Activated naive CD4-positive, alpha-beta T cell (primary cell): ENCODE data around the gene GFPT1.
"Not testable (repeated sequence)": the region's sequence is repeated elsewhere in the genome, so short reads cannot be mapped to it uniquely, and the experiment has no call there.

Experiments used
- DNase-seq, 4 experiments: peaks; one replicate each; lab custom pipeline; 2025; lab: John Stamatoyannopoulos, UW

The GFPT1 gene

DNA sequence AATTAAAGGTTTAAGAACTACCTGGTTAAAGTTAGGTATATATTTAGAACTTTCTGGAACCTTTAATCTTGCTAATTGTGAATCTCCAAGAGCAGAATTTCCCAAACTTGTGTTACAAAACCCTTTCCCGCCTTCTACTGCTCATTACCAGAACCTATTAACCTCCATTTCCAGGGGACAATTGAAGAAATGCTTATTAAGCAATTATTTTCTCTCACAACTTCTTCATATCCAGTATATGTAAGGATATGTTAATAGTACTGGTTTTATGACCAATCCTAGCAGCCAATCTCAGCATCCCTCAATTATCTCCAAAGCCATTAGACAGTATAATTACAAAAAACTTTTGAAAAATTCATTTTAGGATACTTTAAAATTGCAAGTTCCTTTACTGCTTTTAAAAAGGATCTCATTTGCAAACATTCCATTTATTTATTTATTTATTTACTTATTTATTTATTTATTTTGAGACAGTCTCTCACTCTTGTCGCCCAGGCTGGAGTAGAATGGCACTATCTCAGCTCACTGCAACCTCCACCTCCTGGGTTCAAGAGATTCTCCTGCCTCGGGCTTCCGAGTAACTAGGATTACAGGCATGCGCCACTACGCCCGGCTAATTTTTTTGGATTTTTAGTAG, 3.7 kb downstream of the GFPT1 start:
- DNase-seq: no peak

GRCh38 chr2:69382547-69382946, 4.5 kb downstream of the GFPT1 start:
- DNase-seq: no peak

DNA sequence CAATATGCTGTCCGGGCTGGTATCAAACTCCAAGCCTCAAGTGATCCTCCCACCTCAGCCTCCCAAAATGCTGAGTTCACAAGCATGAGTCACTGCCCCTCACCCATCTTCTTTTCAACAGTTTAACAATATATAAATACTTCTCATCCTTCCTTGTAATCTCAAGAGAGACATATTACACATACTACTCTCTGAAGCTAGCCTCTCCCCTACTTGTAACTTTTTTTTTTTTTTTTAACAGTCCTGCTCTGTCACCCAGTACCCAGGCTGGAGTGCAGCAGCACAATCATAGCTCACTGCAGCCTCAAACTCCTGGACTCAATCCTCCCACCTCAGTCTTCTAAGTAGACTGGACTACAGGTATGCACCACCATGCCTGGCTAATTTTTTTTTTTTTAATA, 5.7 kb downstream of the GFPT1 start:
- DNase-seq: no peak

DNA sequence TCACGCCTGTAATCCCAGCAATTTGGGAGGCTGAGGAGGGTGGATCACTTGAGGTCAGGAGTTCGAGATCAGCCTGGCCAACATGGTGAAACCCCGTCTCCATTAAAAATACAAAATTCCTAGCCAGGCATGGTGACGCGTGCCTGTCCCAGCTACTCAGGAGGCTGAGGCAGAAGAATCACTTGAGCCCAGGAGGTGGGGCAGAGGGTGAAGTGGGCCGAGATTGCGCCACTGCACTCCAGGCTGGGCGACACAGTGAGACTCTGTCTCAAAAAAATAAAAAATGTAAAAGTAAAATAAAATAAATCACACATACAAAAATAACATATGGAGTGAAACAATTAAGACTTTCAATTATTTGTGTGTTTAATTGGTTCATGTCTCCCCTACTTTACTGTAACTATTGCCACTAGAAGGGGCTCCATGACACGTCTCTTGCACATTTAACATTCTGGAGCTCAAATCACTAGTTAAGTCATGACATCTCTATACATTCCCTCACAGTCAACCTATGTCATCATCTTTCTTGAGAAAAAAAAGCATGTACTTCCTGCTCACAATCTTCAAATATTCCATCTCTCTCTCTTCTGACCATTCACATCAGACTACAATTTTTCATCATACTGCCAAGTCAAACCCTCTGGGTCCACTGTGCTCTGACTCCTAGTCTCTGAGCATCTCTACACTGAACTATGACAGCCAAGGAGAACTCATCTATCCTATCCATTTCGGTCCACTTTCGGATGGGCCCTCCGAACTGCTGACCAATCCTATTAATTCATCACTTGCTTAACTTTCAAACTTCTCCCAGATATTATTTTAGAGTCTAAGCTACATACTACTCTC, 6.7 kb downstream of the GFPT1 start:
- DNase-seq: no peak

DNA sequence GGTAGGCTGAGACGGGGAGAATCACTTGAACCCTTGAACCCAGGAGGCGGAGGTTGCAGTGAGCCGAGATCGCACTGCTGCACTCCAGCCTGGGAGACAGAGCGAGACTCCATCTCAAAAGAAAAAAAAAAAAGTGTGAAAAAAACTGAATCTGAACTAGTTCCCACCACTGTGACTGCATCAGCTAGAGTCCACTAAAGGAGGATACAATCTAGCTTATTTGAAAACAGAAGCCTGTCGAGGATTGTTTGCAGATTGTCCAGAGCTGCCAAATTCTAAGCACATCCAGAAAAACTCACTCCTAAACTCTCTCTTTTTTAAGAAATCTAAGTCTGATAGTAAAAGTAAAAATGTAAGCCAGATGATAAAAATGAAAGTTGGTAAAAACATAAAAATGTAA, 10.6 kb downstream of the GFPT1 start:
- no peak for DNase-seq

- no peak for DNase-seq
Observed at GRCh38 chr2:69375494-69376353, 11.3 kb downstream of the GFPT1 start.

GRCh38 chr2:69372767-69373166, 14.3 kb downstream of the GFPT1 start:
- no peak for DNase-seq

DNA sequence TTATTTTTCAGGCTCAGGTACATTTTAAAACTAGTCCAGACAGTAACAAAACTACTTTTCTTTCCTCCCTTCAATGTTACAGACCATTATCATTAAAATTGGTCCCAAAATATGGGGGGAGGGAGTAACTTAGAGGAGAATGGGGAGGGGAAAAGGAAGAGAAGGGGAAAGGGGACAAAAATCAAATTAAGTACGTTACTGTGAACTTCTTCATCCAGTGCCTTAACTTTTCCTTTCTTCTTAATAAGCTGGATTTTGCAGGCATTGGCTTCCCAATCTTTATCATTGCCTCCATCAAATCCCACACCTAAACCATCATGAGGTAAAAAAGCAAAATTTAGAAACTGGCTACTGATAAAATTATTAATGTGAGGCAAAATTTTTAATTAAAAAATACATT, 17.2 kb downstream of the GFPT1 start:
- no peak for DNase-seq

GRCh38 chr2:69368588-69368987, 18.4 kb downstream of the GFPT1 start:
- no peak for DNase-seq

- no peak for DNase-seq
Observed at GRCh38 chr2:69359371-69359770, 27.7 kb downstream of the GFPT1 start.

DNA sequence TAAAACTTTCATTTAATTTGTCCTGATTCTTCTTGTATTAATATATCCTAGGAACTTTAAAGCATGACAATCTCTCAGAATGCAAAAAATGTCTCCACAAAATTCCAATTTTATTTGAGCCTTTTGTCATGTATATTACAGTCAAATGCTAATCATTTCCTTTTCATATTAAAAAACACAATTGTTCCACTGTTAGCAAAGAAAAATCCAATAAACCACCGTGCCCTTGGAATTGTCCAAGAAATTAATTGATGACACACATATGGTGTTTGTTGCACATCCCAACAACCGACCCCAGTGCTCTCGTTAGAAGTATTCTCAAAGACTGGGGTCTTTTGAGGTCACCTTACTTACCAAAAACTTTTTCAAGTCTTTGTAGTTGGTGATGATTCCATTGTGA, 28.1 kb downstream of the GFPT1 start:
- no peak for DNase-seq

GRCh38 chr2:69356471-69356870, 30.6 kb downstream of the GFPT1 start:
- no peak for DNase-seq

- not testable (repeated sequence) for DNase-seq
Observed at GRCh38 chr2:69354976-69355375, 32.1 kb downstream of the GFPT1 start.

GRCh38 chr2:69353360-69353759, 33.7 kb downstream of the GFPT1 start:
- DNase-seq: no peak

- no peak for DNase-seq
Observed at GRCh38 chr2:69348781-69349180, 38.2 kb downstream of the GFPT1 start.

DNA sequence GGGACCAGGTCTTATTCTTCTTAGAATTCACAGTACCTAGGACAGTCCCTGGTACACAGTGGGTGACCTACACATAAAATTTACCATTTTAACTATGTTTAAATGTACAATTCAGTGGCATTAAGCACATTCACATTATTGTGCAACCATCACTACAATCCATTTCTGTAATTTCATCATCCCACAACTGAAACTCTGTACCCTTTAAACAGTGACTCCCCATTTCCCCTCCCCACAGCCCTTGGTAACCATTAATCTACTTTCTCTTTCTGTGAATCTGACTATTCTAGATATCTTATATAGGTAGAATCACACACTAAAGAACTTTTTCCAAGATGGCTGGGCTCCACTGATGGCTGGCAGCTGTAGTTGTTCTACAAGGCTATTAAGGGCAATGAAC, 41.6 kb downstream of the GFPT1 start:
- no peak for DNase-seq

- DNase-seq: no peak
Observed at GRCh38 chr2:69344305-69344704, 42.7 kb downstream of the GFPT1 start.

GRCh38 chr2:69340101-69340775, 46.8 kb downstream of the GFPT1 start:
- DNase-seq: no peak

- no peak for DNase-seq
Observed at GRCh38 chr2:69335311-69335710, 51.7 kb downstream of the GFPT1 start.

DNA sequence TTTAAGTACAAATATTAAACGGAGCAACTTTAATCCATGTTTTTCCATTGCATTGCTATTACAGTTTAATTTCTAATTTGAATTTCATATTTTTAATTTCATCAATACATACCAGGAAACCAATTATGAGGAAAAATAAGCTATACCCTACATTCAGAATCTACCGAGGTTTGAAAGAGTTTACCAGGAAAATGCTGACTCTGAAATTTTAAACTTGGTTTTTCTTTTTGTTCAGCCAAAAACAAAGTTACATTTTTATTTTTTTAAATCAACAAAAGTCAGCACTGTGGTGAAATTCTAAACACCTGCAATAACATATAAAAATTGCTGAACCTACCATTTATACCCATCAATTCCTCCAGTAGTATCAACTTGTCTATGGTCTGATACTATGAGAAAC, 53.7 kb downstream of the GFPT1 start:
- DNase-seq: no peak

- no peak for DNase-seq
Observed at GRCh38 chr2:69330781-69331180, 56.2 kb downstream of the GFPT1 start.

GRCh38 chr2:69322631-69323030, 64.4 kb downstream of the GFPT1 start:
- no peak for DNase-seq
